Urinary bladder (tissue), 4 donors: ENCODE measurements around the gene DNAH7. TPM values are rescaled to one million over a fixed set of nuclear protein-coding genes. Genes with fewer than 3 reads are reported as not detected.
"Not testable (repeated sequence)": the region's sequence is repeated elsewhere in the genome, so short reads cannot be mapped to it uniquely, and the experiment has no call there.

ENCODE experiments used
- DNase-seq: peaks from one replicate; pipeline ENCODE4 v3.0.0-alpha.2; 2015; ENCODE audit errors: extremely low spot score
- H3K27ac ChIP-seq: one replicate; pipeline ENCODE4 v1.5.1; 2013; ENCODE audit warnings: low read depth, mild to moderate bottlenecking, moderate library complexity
- H3K36me3 ChIP-seq: one replicate; pipeline ENCODE4 v1.6.1; 2013; ENCODE audit warnings: mild to moderate bottlenecking, moderate library complexity; ENCODE audit not compliant: insufficient read depth
- H3K4me1 ChIP-seq: one replicate; pipeline ENCODE4 v1.6.1; 2013; ENCODE audit warnings: mild to moderate bottlenecking, moderate library complexity; ENCODE audit not compliant: insufficient read depth
- H3K4me3 ChIP-seq: one replicate; pipeline ENCODE4 v1.5.1; 2013; ENCODE audit warnings: low read depth, low read length
- WGBS: extraction: QIAGEN DNeasy Blood & Tissue Kit; methylation state at CpG from one replicate; pipeline ENCODE4 v1.1.7; 2013; 5-methylcytosine and 5-hydroxymethylcytosine counted together
- polyA plus RNA-seq: library from polyadenylated mRNA; stranded (reverse); fragments of 200-250 nt; gene quantifications from one replicate; pipeline ENCODE4 v1.2.3, GENCODE V29; 2013
- total RNA-seq: library from RNA; depleted of rRNA; stranded (reverse); fragments of >200 nt; gene quantifications from one replicate; pipeline ENCODE4 v1.2.3, GENCODE V29; 2014
- donor health status: healthy with polysubstance abuse.
- donor health status: healthy.

Gene DNAH7
- total and polyA plus RNA-seq, 2 donors: 0.28 to 3.5 TPM

- Histone ChIP-seq H3K27ac (no peak overlapping the region), H3K4me3 (no peak overlapping the region), H3K36me3 (no peaks in the 10 kb centered on the region), H3K4me1 (no peaks in the 10 kb centered on the region)
- DNase-seq: no peak
- WGBS: 33% methylated on average over 2 of the region's 2 CpGs
Measured at GRCh38 chr2:195984923-195985726, 83.5 kb downstream of the DNAH7 start.

- 26% methylated on average over 2 of the region's 2 CpGs for WGBS
- H3K4me1 ChIP-seq: no peaks in the 10 kb centered on the region
- DNase-seq: no peak
Measured at GRCh38 chr2:195967336-195967735, 101.3 kb downstream of the DNAH7 start.

DNA sequence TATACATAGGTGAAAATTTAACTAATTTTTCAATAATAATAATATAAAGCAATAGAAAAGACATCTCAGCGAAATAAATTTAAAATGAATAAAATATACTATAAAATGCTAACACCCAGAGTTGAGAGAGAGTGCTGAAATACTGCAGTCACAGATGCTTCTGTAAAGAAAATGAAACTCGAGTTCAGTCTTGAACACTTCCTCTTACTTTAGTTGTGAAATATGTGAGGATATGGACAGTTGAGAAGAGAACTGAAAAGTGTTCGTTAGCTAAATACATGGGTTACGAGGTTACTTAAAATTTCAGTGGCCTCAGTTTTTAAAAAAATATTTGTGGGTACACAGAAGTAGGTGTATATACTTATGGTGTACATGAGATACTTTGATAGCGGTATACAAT is 106.8 kb downstream of the DNAH7 start:
- Histone ChIP-seq H3K4me1 (no peaks in the 10 kb centered on the region), H3K27ac (no peak overlapping the region), H3K36me3 (no peaks in the 10 kb centered on the region), H3K4me3 (no peak overlapping the region)
- no peak for DNase-seq
- 83% methylated on average over 5 of the region's 5 CpGs for WGBS

More at GRCh38 chr2:195967336-195967735, 101.3 kb downstream of the DNAH7 start:
- Histone ChIP-seq H3K36me3 (no peaks in the 10 kb centered on the region), H3K4me3 (no peak overlapping the region), H3K27ac (no peak overlapping the region)

- no peak overlapping the region for H3K4me3 ChIP-seq
- H3K27ac ChIP-seq: no peak overlapping the region
- DNase-seq: no peak
- H3K36me3 ChIP-seq: no peaks in the 10 kb centered on the region
- WGBS: 87% methylated on average over 2 of the region's 2 CpGs
- H3K4me1 ChIP-seq: no peaks in the 10 kb centered on the region
Measured at GRCh38 chr2:195959341-195959740, 109.3 kb downstream of the DNAH7 start.

DNA sequence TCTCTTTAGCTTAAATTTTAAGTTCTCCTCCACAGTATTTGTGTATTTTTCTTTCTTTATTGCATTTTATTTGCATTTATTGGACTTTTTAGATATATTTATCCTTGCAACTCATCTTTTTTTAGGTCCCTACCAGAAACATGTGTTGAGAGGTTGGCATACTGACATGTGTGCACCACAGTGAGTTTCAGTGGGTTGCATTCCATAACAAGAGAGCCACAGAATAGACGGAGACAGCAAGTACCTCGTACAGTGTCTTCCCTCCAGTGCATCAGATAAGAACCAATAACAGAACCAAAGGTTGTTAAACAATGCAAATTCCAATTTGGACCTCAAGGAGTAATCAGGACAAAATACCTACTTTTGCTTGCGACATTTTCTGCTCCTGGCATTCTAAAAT is 111.9 kb downstream of the DNAH7 start:
- no peak for DNase-seq
- Histone ChIP-seq H3K4me1 (no peaks in the 10 kb centered on the region), H3K4me3 (no peak overlapping the region), H3K36me3 (no peaks in the 10 kb centered on the region), H3K27ac (no peak overlapping the region)
- 82% methylated on average over 3 of the region's 3 CpGs for WGBS

- H3K36me3 ChIP-seq: no peaks in the 10 kb centered on the region
- DNase-seq: no peak
- no peak overlapping the region for H3K4me3 ChIP-seq
- no peak overlapping the region for H3K27ac ChIP-seq
- H3K4me1 ChIP-seq: no peaks in the 10 kb centered on the region
Measured at GRCh38 chr2:195945056-195945455, 123.6 kb downstream of the DNAH7 start.

- Histone ChIP-seq H3K36me3 (no peaks in the 10 kb centered on the region), H3K4me1 (no peaks in the 10 kb centered on the region), H3K4me3 (no peak overlapping the region), H3K27ac (no peak overlapping the region)
- no peak for DNase-seq
Measured at GRCh38 chr2:195937176-195937575, 131.5 kb downstream of the DNAH7 start.

GRCh38 chr2:195934484-195934883 is 134.2 kb downstream of the DNAH7 start:
- Histone ChIP-seq H3K4me1 (no peaks in the 10 kb centered on the region), H3K27ac (no peak overlapping the region), H3K36me3 (no peaks in the 10 kb centered on the region), H3K4me3 (no peak overlapping the region)
- WGBS: 97% methylated on average over 4 of the region's 4 CpGs
- DNase-seq: no peak

DNA sequence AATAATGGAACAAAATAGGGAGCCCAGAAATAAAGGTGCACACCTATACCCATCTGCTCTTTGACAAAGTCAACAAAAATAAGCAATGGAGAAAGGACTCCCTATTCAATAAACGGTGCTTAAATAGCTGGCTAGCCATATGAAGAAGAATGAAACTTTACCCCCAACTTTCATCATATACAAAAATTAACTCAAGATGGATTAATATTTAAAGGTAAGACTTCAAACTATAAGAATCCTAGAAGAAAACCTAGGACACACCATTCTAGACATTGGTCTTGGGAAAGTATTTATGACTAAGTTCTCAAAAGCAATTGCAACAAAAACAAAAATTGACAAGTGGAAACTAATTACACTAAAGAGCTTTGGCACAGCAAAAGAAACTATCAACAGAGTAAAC is 139.1 kb downstream of the DNAH7 start:
- DNase-seq: no peak
- Histone ChIP-seq H3K4me3 (no peak overlapping the region), H3K4me1 (no peaks in the 10 kb centered on the region), H3K36me3 (no peaks in the 10 kb centered on the region), H3K27ac (no peak overlapping the region)
- WGBS: 93% methylated on average over 1 of the region's 1 CpG

- Histone ChIP-seq H3K27ac (no peak overlapping the region), H3K4me1 (no peaks in the 10 kb centered on the region), H3K4me3 (no peak overlapping the region), H3K36me3 (no peaks in the 10 kb centered on the region)
- no peak for DNase-seq
- 89% methylated on average over 3 of the region's 3 CpGs for WGBS
Measured at GRCh38 chr2:195925120-195925519, 143.5 kb downstream of the DNAH7 start.

- Histone ChIP-seq H3K4me1 (no peaks in the 10 kb centered on the region), H3K27ac (no peak overlapping the region), H3K36me3 (no peaks in the 10 kb centered on the region), H3K4me3 (no peak overlapping the region)
- WGBS: 94% methylated on average over 1 of the region's 1 CpG
- no peak for DNase-seq
Measured at GRCh38 chr2:195923889-195924288, 144.7 kb downstream of the DNAH7 start.

GRCh38 chr2:195917021-195917600 is 151.5 kb downstream of the DNAH7 start:
- DNase-seq, H3K4me1 ChIP-seq, H3K4me3 ChIP-seq, H3K27ac ChIP-seq, H3K36me3 ChIP-seq: not testable (repeated sequence)
- 94% methylated on average over 4 of the region's 4 CpGs for WGBS

DNA sequence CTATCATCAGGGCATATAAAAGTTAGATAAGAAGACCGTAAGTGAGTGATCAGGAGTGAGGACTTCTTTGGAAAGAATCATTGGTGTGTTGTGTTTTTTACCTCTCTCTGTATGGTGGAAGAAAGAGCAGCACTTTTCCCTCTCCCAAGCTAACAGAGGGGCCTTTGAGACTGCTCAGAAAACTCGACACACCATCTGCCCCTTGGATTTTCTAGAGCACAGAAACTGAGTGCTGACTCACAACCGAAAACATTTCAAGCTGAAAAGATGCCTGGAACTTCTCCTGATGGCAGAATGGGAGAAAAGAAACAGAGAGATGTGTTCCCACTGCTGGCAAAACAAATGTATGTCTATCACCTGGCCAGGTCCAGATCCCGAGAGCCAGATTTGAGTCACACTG is 156.6 kb downstream of the DNAH7 start:
- no peak overlapping the region for H3K27ac ChIP-seq
- 74% methylated on average over 4 of the region's 4 CpGs for WGBS
- no peaks in the 10 kb centered on the region for H3K36me3 ChIP-seq
- no peaks in the 10 kb centered on the region for H3K4me1 ChIP-seq
- H3K4me3 ChIP-seq: no peak overlapping the region
- DNase-seq: no peak

- Histone ChIP-seq H3K27ac (no peak overlapping the region), H3K4me1 (no peaks in the 10 kb centered on the region), H3K4me3 (no peak overlapping the region), H3K36me3 (no peaks in the 10 kb centered on the region)
- DNase-seq: no peak
- 66% methylated on average over 4 of the region's 4 CpGs for WGBS
Measured at GRCh38 chr2:195910570-195910969, 158.1 kb downstream of the DNAH7 start.
